GM21447 (cell line): ENCODE measurements around the gene CNN2.

Source experiments
- ATAC-seq: cut with Tn5 transposase; IDR thresholded peaks from one replicate; pipeline ENCODE4 v1.9.1; 2021; ENCODE audit not compliant: unreplicated experiment

The CNN2 gene

DNA sequence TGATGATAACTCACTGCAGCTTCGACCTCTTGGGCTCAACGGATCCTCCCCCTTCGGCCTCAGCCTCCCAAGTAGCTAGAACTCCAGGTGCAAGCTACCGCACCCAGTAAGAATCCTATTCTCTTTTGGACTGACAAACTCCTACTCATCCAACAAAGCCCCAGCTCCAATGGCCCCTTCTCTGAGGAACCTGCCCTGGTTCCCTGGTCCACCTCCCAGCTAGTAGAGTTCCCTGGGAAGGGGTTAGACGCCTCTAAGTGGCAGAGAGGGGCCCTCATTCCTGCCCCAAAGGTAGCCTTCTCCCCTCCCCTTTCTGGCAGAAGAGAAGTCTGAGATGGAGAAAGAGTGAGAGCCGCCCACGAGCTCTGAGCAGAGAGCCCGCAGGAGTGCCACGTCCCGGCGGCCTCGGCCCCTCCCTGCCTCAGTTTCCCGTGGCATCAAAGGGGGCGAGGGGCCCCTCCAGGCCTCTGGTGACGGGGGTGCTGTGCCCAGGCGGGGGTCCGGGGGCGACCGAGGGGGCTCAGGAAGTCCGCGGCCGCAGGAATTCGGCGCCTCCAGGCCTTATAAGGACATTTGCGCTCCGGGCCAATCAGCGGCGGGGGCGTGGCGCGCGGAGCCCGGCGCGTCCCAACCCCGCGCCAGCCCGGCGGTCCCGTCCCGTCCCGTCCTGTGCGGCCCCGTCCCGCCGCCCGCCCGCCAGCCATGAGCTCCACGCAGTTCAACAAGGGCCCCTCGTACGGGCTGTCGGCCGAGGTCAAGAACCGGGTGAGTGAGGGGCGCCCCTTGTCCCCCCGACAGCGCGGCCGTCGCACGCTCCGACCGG lies at the start of gene CNN2:
TSS of gene CNN2 (plus strand) at position 649 of the 823 bp plus-strand sequence. CDS start at position 703, 54 bp downstream.
- ATAC-seq, result peak; percentile 42

GRCh38 chr19:977058-977464 lies 49.3 kb upstream of the CNN2 start:
- ATAC-seq, result no peak

DNA sequence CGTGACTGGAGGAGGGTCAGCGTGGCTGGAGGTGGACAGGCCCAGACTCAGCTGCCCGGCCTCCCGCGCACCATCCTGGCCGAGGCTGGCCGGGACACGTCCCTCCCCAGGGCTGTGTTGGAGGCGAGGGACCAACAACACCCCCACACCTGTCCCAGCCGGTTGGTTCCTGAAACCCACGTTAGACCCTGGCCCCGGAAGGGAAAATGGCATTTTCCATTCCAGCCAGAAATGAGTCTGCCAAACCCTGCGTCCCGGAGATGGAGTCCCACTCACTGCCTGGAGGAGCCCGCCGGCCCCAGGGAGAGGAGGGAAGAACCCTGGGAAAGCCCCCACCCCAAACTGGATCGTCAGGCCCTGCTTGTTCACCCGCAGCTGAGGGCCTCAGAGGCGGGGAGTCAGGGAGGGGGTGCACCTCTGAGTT lies 47.1 kb upstream of the CNN2 start:
- no peak for ATAC-seq

GRCh38 chr19:980133-980998 lies 46.0 kb upstream of the CNN2 start:
- no peak for ATAC-seq

GRCh38 chr19:982567-983170 lies 43.7 kb upstream of the CNN2 start:
- no peak for ATAC-seq

GRCh38 chr19:984165-984967 lies 42.0 kb upstream of the CNN2 start, which contains the start of gene WDR18:
Gene WDR18 (plus strand): TSS chr19:984345. CDS start chr19:984354, 9 bp downstream.
- no peak for ATAC-seq

DNA sequence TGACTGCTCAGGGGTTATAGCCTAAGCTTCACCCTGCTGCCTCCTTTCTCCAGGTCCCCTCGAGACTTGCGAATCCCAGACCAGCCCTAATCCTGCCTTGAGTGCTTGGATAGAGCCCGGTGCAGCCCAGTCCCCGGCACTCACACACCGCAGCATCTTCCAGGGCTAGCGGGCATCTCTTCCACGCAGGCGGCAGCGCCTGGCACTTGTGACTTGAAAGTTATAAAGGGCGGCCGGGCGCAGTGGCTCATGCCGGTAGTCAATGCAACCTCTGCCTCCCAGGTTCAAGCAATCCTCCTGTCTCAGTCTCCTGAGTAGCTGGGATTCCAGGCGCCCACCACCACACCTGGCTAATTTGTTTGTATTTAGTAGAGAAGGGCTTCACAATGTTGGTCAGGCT lies 40.3 kb upstream of the CNN2 start:
- ATAC-seq, result no peak

DNA sequence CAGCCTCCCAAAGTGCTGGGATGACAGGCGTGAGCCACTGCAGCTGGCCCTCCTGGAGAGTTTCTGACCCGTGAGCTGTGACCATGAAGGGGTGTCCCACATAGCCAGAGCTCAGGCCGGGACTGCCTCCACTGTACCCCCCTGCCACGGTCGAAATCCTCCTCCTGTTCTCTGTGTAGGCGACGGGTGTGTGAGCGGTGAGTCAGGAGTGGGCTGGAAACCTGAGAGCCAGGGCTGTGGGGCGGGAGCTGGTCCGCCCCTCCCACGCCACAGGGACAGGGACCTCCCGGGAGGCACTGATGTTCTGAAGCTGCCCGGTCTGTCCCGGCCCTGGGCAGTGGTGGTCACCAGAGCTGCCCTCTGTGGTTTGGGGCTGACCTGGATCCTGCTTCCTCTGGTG lies 38.3 kb upstream of the CNN2 start:
- no peak for ATAC-seq

DNA sequence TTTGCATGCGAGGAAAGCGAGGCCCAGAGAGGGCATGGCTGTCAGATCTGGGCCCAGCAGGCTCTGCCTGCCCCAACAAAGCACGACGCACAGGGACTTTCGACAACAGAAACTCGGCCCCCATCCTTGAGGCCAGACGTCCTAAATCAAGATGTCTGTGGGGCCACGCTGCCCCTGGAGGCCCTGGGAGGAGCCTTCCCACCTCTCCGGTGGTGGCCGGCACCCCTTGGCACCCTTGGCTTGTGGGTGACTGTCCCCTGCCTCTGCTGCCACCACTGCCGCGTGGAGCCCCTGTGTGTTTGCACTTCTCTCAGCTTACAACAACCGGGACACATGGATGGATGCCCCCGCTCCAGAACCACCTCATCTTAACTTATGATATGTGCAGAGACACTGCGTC lies 37.9 kb upstream of the CNN2 start:
- ATAC-seq, result no peak

- no peak for ATAC-seq
Observed at GRCh38 chr19:989381-990081, 36.9 kb upstream of the CNN2 start.

DNA sequence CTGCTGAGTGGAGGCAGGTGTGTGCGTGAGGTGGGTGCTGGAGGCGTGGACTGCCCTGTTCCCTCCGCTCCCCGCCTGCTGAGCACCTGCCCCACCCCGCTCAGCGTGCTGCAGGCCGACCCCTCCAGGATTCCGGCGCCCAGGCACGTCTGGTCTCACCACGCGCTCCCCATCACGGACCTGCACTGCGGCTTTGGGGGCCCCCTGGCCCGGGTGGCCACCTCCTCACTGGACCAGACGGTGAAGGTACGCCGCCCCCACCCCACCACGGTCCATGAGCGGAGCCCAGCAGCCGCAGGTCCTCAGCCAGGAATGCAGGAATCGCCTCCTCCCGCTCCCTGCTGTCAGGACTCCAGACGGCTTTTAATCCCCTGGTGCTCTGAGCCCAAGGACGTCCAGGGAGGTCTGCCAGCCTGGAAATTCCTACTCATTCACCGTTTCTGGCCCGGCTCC lies 36.3 kb upstream of the CNN2 start:
- ATAC-seq, result no peak

DNA sequence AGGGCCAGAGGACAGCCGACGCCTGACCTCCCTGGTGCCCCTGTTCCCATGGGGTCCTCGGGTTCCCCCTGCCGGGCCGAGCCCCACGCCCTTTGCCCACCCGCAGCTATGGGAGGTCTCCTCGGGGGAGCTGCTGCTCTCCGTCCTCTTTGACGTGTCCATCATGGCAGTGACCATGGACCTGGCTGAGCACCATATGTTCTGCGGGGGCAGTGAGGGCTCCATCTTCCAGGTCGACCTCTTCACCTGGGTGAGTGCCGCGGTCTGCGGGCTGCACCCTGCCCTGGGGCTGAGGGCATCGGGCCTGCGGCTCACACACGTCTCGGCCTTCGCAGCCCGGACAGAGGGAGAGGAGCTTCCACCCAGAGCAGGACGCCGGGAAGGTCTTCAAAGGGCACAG lies 35.7 kb upstream of the CNN2 start:
- ATAC-seq, result no peak

GRCh38 chr19:991174-991931 lies 35.1 kb upstream of the CNN2 start:
- ATAC-seq, result no peak

DNA sequence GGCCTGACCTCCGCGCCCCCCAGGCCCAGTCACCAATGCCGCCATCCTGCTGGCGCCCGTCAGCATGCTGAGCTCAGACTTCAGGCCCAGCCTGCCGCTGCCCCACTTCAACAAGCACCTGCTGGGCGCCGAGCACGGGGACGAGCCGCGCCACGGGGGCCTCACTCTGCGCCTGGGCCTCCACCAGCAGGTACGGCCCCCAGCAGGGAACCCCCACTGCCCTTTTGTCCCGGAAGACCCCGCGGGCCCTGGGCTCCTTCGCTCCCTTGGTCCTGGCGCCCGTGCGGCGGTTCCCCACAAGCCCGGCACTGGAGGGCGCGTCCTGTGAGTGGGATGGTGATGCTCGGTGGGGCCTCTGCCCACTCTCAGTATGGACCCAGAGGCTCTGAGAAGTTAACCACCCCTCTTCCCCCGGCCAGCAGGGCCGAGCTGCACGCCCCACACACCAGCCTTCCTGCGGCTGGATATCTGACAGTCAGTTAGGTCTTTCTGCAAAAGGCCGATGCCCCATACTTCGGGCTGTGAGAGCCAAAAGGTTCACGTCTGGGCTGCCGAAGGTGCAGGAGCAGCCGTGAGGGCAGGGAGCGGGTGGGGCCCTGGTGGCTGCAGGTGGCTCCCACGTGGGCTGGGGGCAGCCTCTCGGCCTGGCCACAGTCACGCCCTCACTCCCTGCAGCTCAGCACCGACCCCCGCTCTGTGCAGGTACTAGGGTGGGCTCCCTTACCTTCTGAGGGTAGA lies 34.3 kb upstream of the CNN2 start:
- no peak for ATAC-seq

GRCh38 chr19:992670-993055 lies 33.7 kb upstream of the CNN2 start:
- no peak for ATAC-seq

DNA sequence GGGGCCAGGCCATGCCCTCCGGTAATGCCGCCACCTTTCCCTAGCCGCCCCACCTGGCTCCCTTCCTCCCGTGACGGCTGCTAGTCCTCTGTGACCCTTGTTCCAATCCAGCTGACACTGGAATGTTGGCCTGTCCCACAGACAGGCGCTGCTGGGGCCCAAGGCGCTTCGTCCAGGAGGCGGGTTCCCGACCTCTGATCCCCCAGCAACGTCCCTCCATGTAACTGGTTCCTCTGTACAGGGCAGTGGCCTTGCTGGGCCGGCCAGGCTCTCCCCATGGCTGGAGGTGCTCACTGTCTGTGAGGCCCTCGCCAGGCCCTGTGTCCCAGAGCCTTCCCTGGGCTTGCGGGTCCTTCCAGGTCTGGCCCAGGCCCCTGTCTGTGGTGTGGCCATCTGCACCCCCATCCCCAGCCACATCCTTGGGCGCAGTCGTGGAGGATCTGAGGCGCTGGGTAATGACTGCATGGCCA lies 33.0 kb upstream of the CNN2 start:
- no peak for ATAC-seq

DNA sequence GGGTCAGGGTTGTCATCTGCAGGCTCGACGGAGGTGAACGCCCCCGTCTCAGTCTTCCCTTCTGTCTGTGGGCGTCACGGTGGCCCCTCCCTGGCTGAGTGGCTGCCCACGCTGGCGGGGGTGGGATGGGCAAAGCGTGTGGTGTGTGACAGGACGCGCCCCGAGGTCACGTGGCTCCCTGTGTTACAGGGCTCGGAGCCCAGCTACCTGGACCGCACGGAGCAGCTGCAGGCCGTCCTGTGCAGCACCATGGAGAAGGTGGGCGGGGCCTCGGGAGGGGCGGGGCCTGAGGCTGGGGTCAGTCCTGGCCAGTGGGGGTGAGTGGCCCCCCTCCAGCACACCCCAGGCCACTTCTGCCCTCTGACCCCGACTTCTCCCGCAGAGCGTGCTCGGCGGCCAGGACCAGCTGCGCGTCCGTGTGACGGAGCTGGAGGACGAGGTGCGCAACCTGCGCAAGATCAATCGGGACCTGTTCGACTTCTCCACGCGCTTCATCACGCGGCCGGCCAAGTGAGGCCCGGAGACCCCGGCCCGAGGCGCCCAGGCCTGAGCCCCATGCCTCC lies 32.5 kb upstream of the CNN2 start:
- ATAC-seq, result no peak

GRCh38 chr19:994516-994915 lies 31.9 kb upstream of the CNN2 start:
- no peak for ATAC-seq
